Superior temporal gyrus (tissue), 1 donor: ENCODE data around the gene SRA1.

Source experiments
- DNase-seq: peaks from one replicate; pipeline ENCODE4 v3.0.0-alpha.2; 2016; ENCODE audit errors: extremely low spot score

Gene SRA1

DNA sequence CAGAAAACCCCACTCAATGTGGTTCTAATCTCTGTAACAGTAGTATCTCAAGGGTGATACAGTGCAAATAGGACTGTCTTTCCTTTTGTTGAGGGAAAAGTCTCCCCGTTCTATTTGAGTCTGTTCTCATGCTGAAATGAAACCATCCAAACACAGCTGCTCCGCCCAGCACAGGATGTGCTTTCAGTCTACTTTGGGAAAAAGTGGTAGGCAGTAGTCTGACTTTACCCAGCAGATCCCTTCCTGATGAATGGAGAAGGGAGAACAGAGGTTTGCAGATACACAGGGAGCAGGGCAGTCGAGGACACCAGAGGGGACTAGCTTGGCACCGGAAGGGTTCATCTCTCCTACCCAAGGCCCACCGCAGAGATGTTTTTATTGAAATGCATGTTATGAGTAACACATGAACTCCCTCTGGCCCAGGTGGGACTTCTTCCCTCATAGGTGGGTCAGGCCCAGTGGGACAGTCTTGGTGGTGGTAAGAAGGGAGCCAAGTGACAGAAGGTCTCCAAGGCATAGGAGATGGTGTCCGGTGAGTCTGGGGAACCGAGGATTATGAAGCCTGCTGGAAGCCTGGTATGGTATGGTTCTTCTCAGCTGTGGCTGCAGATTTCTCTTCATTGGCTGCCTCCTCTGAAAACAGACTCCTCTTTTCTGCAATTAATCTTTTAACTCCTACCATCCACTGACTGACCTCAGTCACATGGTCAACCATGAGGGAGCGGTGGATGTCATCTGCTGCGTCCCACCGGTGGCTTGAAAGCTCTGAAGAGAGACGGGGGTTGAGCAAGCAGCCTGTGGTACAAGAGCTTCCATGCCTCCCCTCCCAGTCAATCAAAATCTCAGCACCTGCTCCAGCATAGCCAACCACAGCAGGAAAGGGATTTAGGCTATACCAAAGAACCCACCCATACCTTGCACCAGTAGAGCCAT lies 6.9 kb downstream of the SRA1 start:
- DNase-seq, result peak; percentile 41

GRCh38 chr5:140549237-140550144 lies 7.8 kb downstream of the SRA1 start:
- peak; percentile 42 for DNase-seq

GRCh38 chr5:140548791-140549190 lies 8.5 kb downstream of the SRA1 start:
- no peak for DNase-seq

DNA sequence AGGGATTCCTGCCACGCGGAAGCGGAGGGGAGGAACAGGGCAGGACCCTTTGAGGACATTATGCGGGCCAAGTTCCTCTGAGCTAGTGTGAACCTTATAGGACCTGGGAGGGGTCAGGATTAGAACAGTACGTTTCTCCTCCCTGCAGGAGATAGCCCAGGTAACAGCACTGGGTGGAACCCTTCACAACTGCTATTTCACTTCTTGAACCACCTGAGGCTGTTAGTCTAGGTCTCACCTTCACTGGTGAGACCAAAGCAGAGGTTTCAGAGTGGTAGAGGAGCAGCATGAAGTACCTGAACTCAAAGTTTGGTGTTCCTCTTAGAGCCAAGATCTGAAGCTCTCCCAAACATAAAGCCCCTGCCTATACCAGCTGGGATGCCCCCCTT lies 9.0 kb downstream of the SRA1 start:
- no peak for DNase-seq

DNA sequence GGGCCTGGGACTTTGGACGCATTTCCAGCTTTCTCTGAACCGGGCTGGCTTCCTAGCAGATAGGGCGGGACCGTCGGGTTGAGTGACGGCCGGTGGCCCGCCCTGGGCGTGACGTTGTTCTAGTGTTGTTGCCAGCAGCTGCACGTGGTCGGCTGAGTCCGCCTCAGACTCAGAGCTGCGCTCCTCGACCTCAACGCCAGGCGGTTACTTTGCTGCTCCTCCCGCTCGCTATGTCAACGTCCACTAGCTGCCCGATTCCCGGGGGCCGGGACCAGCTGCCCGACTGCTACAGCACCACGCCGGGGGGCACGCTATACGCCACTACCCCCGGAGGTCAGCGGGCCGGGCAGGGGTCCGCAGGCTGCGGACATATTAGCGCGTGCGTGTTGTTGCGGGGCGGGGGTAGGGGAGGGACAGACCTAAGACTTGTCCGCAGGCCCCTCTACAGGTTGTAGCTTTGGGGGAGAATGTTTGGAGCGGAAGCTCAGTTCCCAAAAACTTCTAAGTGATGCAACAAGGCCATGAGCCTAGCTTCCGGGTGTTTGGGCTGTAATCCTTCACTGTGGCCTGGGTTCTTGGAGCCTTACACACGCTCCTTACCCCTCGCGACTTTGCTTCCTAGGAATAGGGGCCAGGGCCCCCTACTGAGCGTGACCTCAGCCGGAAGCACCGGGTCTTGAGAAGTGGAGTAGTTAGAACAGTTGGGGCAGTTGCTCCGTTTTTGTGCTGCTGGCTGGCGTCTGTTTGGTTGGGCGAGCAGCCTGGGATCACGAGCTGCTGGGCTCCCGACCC lies 9.6 kb downstream of the SRA1 start, which contains the start of gene EIF4EBP3:
Gene EIF4EBP3, plus strand, starts transcription at position 155 of the 792 bp plus-strand sequence. Its CDS starts 76 bp downstream, at position 231.
- peak; percentile 98 for DNase-seq

DNA sequence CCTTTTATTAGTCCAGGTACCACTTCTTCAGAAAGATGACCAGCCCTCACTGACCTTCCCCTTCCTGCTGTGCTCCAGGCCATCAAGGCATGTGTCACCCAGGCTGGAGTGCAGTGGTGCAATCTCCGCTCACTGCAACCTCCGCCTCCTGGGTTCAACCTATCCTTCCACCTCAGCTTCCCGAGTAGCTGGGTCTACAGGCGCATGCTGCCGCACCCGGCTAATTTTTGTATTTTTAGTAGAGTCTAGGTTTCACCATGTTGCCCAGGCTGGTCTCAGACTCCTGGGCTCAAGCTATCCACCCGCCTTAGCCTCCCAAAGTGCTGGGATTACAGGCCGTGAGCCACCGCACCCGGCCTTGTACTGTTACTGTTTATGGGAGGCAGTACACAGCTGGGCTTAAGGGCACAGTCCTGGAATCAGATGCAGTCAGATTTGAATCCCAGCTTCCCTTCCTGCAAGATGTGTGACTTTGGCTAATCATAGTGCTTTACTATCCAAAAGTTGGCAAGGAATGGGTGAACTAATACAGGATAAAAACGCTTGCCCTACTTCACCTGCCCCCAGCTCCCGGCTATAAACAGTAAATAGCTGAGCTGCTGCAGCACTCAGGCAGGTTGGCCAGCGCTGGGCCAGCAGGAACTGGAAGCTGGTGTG lies 10.3 kb downstream of the SRA1 start:
- no peak for DNase-seq

GRCh38 chr5:140545606-140546005 lies 11.7 kb downstream of the SRA1 start:
- DNase-seq, result no peak

- no peak for DNase-seq
Observed at GRCh38 chr5:140544986-140545385, 12.3 kb downstream of the SRA1 start.

DNA sequence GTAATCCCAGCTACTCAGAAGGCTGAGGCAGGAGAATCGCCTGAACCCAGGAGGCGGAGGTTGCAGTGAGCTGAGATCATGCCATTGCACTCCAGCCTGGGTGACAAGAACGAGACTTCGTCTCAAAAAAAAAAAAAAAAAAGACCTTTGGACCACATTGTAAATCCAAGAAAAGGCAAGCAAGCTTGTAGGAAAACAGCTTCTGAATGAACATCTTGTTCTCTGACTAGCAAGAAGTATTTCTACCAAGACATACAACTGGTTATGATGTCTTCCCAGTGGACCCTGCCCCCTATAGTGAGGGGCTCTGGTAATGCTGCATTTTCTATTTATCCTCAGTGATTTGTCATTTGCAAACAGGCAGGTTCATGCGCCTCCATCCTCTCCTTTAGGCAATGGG lies 14.3 kb downstream of the SRA1 start:
- DNase-seq, result no peak

DNA sequence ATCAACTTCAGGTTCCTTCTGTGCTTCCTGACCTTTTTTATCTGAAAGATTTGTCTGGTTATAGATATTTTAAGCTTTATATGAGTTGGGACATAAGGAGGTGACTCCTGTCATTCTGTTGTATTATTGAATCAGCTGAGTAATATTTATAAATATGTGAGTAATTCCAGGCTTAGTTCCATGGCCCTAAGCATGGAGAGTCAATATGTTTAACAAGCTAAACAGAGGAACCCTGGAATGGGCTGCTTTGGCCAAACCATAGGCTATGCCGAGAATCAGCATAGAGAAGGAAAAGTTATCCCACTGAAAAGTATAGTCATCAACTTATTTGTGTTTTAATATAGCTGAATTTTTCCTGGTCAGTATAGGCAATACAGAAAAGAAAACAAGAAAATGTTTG lies 17.0 kb downstream of the SRA1 start:
- no peak for DNase-seq

GRCh38 chr5:140524003-140524402 lies 33.3 kb downstream of the SRA1 start:
- DNase-seq, result no peak

DNA sequence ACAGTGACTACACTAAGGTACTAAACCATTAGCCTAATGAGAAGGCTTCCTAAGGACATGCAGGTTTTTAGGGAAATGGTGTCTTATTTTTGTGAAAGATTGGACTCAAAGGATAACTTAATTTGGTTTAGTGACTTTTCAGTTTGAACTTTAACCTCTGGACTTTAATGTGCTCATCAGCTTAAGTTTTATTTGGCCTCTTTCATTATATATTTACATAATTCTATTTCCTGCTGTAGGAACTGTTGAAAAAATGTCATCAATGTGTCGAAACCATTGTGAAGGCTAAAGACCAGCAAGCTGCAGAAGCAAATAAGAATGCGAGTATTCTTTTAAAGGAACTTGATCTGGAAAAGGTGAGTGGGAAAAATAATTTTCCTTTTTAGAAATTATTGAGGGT lies 44.1 kb downstream of the SRA1 start:
- DNase-seq, result no peak

- no peak for DNase-seq
Observed at GRCh38 chr5:140509898-140510297, 47.4 kb downstream of the SRA1 start.

GRCh38 chr5:140502834-140503233 lies 54.4 kb downstream of the SRA1 start:
- DNase-seq, result no peak
